WERI-Rb-1 (cell line): Measurements from ENCODE around the gene ARMH2.

Experiments used
- DNase-seq: peaks from one replicate; pipeline ENCODE4 v3.0.0-alpha.2; 2020
- H3K27ac ChIP-seq: fragments of 250-450 bp; sonication (Bioruptor Pico); 2 replicates; pipeline ENCODE4 v1.5.1; 2020; ENCODE audit warnings: mild to moderate bottlenecking, moderate library complexity
- H3K27me3 ChIP-seq: fragments of 250-450 bp; sonication (Bioruptor Pico); 2 replicates; pipeline ENCODE4 v1.5.1; 2021; ENCODE audit warnings: mild to moderate bottlenecking, low read depth, moderate library complexity; ENCODE audit not compliant: insufficient read depth, severe bottlenecking
- H3K36me3 ChIP-seq: fragments of 250-450 bp; sonication (Bioruptor Pico); 2 replicates; pipeline ENCODE4 v1.5.1; 2020; ENCODE audit warnings: mild to moderate bottlenecking, moderate library complexity
- H3K4me3 ChIP-seq: 2 replicates; pipeline ENCODE4 v1.5.1; 2011; ENCODE audit warnings: low read depth, mild to moderate bottlenecking, control low read depth, low read length
- H3K9me3 ChIP-seq: fragments of 250-450 bp; sonication (Bioruptor Pico); 2 replicates; pipeline ENCODE4 v1.5.1; 2021; ENCODE audit warnings: mild to moderate bottlenecking, moderate library complexity; ENCODE audit not compliant: severe bottlenecking
- TF ChIP-seq, protein P1 (sequence below): IDR thresholded peaks from 2 replicates; pipeline ENCODE4 v1.5.1; 2011; ENCODE audit warnings: low read depth, mild to moderate bottlenecking, control low read depth, inconsistent platforms, low read length

ARMH2 gene

DNA sequence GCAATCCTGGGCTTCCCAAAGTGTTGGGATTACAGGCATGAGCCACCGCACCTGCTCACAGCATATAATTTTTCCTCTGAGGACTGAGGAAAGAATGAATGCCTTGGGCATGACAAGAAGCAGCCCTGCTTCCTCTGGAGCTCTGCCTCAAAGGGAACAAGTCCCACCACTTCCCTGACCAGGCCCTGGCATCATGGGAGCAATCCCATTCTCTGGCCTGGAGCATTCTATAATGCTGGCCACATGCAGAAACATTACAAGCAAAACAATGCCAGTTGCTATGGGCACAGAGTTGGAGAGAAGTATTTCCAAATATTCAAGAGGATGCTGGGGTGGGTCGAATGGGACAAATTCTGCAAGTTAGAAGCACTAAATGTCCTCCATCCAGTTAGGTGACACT, 41.5 kb upstream of the ARMH2 start:
- DNase-seq = no peak
- TF ChIP-seq, protein P1, sequence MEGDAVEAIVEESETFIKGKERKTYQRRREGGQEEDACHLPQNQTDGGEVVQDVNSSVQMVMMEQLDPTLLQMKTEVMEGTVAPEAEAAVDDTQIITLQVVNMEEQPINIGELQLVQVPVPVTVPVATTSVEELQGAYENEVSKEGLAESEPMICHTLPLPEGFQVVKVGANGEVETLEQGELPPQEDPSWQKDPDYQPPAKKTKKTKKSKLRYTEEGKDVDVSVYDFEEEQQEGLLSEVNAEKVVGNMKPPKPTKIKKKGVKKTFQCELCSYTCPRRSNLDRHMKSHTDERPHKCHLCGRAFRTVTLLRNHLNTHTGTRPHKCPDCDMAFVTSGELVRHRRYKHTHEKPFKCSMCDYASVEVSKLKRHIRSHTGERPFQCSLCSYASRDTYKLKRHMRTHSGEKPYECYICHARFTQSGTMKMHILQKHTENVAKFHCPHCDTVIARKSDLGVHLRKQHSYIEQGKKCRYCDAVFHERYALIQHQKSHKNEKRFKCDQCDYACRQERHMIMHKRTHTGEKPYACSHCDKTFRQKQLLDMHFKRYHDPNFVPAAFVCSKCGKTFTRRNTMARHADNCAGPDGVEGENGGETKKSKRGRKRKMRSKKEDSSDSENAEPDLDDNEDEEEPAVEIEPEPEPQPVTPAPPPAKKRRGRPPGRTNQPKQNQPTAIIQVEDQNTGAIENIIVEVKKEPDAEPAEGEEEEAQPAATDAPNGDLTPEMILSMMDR = no peak
- Histone ChIP-seq H3K9me3 (no peaks in the 10 kb centered on the region), H3K27me3 (no peaks in the 10 kb centered on the region), H3K4me3 (no peak overlapping the region), H3K27ac (no peak overlapping the region), H3K36me3 (no peaks in the 10 kb centered on the region)

DNA sequence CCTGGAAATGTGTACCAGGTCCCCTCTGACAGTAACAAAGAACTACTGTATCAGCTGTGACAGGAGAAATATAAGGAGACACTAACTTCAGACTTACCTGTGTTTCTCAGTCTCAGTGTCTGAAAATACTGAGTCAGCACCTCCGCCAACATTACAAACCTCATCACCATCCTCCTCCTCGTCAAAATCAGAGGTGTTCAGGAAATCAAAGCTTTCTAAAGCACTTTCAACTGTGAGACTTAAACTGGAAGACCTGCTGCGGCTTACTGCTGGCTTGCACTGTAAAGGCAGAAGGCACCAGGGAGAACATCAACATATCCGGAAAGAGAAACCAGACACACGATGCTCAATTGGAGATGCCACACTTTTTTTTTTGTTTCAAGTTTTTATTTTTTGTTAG, 40.3 kb upstream of the ARMH2 start:
- TF ChIP-seq, protein P1 = no peak
- Histone ChIP-seq H3K4me3 (no peak overlapping the region), H3K27me3 (no peaks in the 10 kb centered on the region), H3K36me3 (no peaks in the 10 kb centered on the region), H3K9me3 (no peaks in the 10 kb centered on the region), H3K27ac (no peak overlapping the region)
- DNase-seq = no peak

DNA sequence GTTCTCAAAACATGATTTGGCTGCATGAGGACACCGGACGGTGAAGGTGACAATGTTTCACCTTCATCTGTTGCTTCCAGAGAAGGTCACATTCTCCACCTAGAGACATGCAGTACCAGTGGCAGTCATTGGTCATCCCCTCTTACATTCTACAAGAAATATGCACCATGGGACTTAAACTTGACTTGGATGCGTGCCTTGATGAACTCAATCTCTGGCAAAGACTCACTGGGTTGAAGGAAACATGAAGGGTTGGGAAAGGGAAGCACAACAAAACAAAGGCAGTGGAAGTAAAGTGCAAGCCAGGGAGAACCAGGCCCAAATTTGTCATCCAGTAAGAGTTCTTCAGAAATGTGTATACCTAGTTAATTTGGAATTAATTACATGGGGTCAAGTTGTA, 39.4 kb upstream of the ARMH2 start:
- Histone ChIP-seq H3K9me3 (no peaks in the 10 kb centered on the region), H3K27ac (no peak overlapping the region), H3K36me3 (no peaks in the 10 kb centered on the region), H3K27me3 (no peaks in the 10 kb centered on the region), H3K4me3 (no peak overlapping the region)
- DNase-seq = no peak
- TF ChIP-seq, protein P1 = no peak

DNA sequence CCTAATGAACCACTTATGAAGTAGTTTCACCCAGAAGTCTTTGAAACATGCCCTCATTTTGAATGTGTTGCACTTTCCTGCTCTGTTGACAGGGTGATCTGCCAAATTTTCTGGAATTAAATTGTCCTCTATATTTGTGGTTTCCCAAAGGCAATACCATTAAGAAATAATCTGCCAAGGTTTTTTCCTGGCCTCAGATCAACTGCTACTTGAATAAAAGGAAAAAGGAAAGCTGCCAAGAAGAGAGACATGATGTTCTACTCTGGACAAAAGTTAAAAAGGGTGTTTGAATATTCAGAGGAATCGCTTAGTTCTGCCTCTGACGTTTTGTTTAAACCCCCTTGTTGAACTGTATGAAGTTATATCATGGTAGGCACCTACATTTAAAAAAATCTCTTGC, 37.4 kb upstream of the ARMH2 start:
- H3K27me3 ChIP-seq = no peaks in the 10 kb centered on the region
- no peak overlapping the region for H3K4me3 ChIP-seq
- H3K27ac ChIP-seq = no peak overlapping the region
- H3K36me3 ChIP-seq = no peaks in the 10 kb centered on the region
- DNase-seq = no peak
- no peaks in the 10 kb centered on the region for H3K9me3 ChIP-seq
- TF ChIP-seq, protein P1 = no peak

DNA sequence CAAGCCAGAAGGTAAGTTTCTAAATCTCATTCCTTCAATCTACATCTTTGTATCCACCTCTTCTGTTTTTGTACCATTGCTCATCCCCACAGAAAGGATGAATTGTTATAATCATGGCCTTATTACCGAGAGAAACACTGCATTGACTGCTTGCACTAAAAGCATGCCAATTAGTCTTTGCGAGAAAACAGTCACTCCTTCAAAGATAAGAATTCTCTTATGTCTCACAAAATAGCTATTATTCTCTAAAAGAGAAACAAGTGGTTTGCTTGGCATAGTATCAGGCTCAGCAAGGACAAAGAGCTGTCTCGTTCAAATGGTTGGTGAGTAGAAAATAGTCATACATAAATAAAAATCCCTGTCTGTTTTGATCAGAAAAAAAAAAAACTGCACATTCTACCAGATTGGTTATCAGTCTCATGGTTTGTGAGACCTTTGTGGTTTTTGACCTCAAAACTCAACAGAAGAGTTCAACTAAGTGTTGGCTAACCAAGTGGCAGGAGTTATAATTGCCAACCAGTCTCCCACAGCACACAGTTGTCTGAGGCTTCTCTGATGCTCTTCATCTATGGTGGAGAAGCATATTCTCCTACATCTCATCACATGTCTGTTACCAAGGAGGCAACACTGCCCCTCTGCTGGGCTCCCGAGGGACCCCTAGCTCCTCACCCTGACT, 35.1 kb upstream of the ARMH2 start:
- Histone ChIP-seq H3K36me3 (no peaks in the 10 kb centered on the region), H3K9me3 (no peaks in the 10 kb centered on the region), H3K4me3 (no peak overlapping the region), H3K27ac (no peak overlapping the region), H3K27me3 (no peaks in the 10 kb centered on the region)
- no peak for DNase-seq
- TF ChIP-seq, protein P1 = no peak

DNA sequence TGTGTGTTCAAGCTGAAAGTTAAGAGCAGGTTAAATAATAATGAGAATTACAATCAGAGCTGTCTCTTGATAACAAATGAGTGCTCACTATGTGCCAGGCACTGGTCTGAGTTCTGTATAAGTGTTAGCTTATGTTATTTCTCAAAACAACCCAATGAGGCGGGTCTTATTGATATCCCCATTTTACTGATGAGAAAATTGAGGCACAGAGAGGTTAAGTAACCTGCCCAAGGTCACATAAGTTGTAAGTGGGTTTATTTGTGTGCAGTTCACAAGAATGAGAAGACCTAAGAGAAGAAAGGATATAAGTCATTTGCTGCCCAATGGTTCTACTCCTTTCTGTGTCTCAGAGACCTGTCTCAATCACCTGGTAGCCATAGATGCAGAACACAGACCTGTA, 34.1 kb upstream of the ARMH2 start:
- Histone ChIP-seq H3K27me3 (no peaks in the 10 kb centered on the region), H3K9me3 (no peaks in the 10 kb centered on the region), H3K4me3 (no peak overlapping the region), H3K36me3 (no peaks in the 10 kb centered on the region), H3K27ac (no peak overlapping the region)
- DNase-seq = no peak
- TF ChIP-seq, protein P1 = no peak
